Measurements from ENCODE around the gene QSOX2. TPM values are rescaled to one million over a fixed set of nuclear protein-coding genes. Genes with fewer than 3 reads are reported as not detected.

QSOX2 gene
- total RNA-seq, 6 experiments from 2014 or later, result 20.1 to 24.9 (median 21.9) TPM

- no peaks in the 10 kb centered on the region for H3K36me3 Mint-ChIP-seq (ENCODE audit: low read depth)
- no peaks in the 10 kb centered on the region for H3K4me1 Mint-ChIP-seq (ENCODE audit: low read depth)
- no peak for DNase-seq
- H3K27ac Mint-ChIP-seq, result no peak overlapping the region
- TF ChIP-seq CTCF (IDR thresholded peaks at IDR 0.05), result no peak
- H3K4me3 Mint-ChIP-seq, result no peak overlapping the region
- H3K9me3 Mint-ChIP-seq, result no peaks in the 10 kb centered on the region
- H3K27me3 Mint-ChIP-seq (ENCODE audit: insufficient read depth), result peaks cover 2% of the 10 kb centered on the region
These were observed 47.2 kb upstream of the QSOX2 start for GRCh38 chr9:136292591-136293448.

GRCh38 chr9:136292026-136292538 lies 46.5 kb upstream of the QSOX2 start:
- Mint-ChIP-seq H3K4me1 (ENCODE audit: low read depth) (no peaks in the 10 kb centered on the region), H3K27ac (no peak overlapping the region), H3K4me3 (no peak overlapping the region), H3K36me3 (ENCODE audit: low read depth) (no peaks in the 10 kb centered on the region), H3K9me3 (no peaks in the 10 kb centered on the region), H3K27me3 (ENCODE audit: insufficient read depth) (peaks cover 7% of the 10 kb centered on the region)
- TF ChIP-seq CTCF (IDR thresholded peaks at IDR 0.05), result no peak
- no peak for DNase-seq

GRCh38 chr9:136291306-136292025 lies 45.9 kb upstream of the QSOX2 start:
- no peak for DNase-seq
- Mint-ChIP-seq H3K27ac (no peak overlapping the region), H3K4me1 (ENCODE audit: low read depth) (no peaks in the 10 kb centered on the region), H3K36me3 (ENCODE audit: low read depth) (no peaks in the 10 kb centered on the region), H3K9me3 (no peaks in the 10 kb centered on the region), H3K27me3 (ENCODE audit: insufficient read depth) (peaks cover 10% of the 10 kb centered on the region), H3K4me3 (no peak overlapping the region)
- no peak for TF ChIP-seq CTCF (IDR thresholded peaks at IDR 0.05)

- no peak for TF ChIP-seq CTCF (IDR thresholded peaks at IDR 0.05)
- H3K27ac Mint-ChIP-seq, result no peak overlapping the region
- H3K36me3 Mint-ChIP-seq (ENCODE audit: low read depth), result no peaks in the 10 kb centered on the region
- H3K4me1 Mint-ChIP-seq (ENCODE audit: low read depth), result no peaks in the 10 kb centered on the region
- H3K27me3 Mint-ChIP-seq (ENCODE audit: insufficient read depth), result peaks cover 10% of the 10 kb centered on the region
- H3K9me3 Mint-ChIP-seq, result no peaks in the 10 kb centered on the region
- DNase-seq, result no peak
- no peak overlapping the region for H3K4me3 Mint-ChIP-seq
These were observed 44.9 kb upstream of the QSOX2 start for GRCh38 chr9:136290508-136291000.

- no peak for TF ChIP-seq CTCF (IDR thresholded peaks at IDR 0.05)
- no peak for DNase-seq
- Mint-ChIP-seq H3K36me3 (ENCODE audit: low read depth) (no peaks in the 10 kb centered on the region), H3K27ac (no peak overlapping the region), H3K4me1 (ENCODE audit: low read depth) (no peaks in the 10 kb centered on the region), H3K27me3 (ENCODE audit: insufficient read depth) (peaks cover 10% of the 10 kb centered on the region), H3K4me3 (no peak overlapping the region), H3K9me3 (no peaks in the 10 kb centered on the region)
These were observed 44.3 kb upstream of the QSOX2 start for GRCh38 chr9:136289651-136290507.

All from HFFc6 (cell line).